Esophagus squamous epithelium (tissue), 4 donors: ENCODE data around the gene LYRM7.

Experiments
- CTCF ChIP-seq, 6 experiments: fragments of 450-650 bp in 4 of 6; fragments of 200-600 bp in 2 of 6; sonication (generic) in 2 of 6; IDR thresholded peaks; one replicate each; pipeline ENCODE4 v1.5.1; 2016 to 2019; ENCODE audit warnings: antibody characterized with exemption in 6 of 6, mild to moderate bottlenecking in 4 of 6, moderate library complexity in 4 of 6
- POLR2A ChIP-seq, 4 donors: fragments of 450-650 bp; IDR thresholded peaks; one replicate each; pipeline ENCODE4 v1.6.1; 2017; ENCODE audit warnings: antibody characterized with exemption in 4 of 4, mild to moderate bottlenecking in 4 of 4, moderate library complexity in 3 of 4

GRCh38 chr5:131169810-131170539 is 769 bp upstream of the LYRM7 start:
- no peak for TF ChIP-seq CTCF (IDR thresholded peaks at IDR 0.05)
- no peak for TF ChIP-seq POLR2A (IDR thresholded peaks at IDR 0.05)
